T-helper 1 cell treated with Interleukin-12 subunit alpha and Interleukin-12 subunit beta and Interleukin-4 antibody, amounts not matched to agents 30 μg/mL and 1 μg/mL, for 36 hours (primary cell): ENCODE results near the gene FIZ1.

Experiments used
- H3K27ac Mint-ChIP-seq: one replicate; pipeline ENCODE4 v1.8.0; 2021; ENCODE audit warnings: mild to moderate bottlenecking, mixed read lengths
- H3K27me3 Mint-ChIP-seq: one replicate; pipeline ENCODE4 v1.8.0; 2021; ENCODE audit warnings: low read depth, mixed read lengths
- H3K36me3 Mint-ChIP-seq: one replicate; pipeline ENCODE4 v1.8.0; 2021; ENCODE audit warnings: low read depth, mixed read lengths
- H3K4me1 Mint-ChIP-seq: one replicate; pipeline ENCODE4 v1.8.0; 2021; ENCODE audit warnings: low read depth, mixed read lengths
- H3K4me3 Mint-ChIP-seq: one replicate; pipeline ENCODE4 v1.8.0; 2021; ENCODE audit warnings: mild to moderate bottlenecking, moderate library complexity, mixed read lengths
- H3K9me3 Mint-ChIP-seq: one replicate; pipeline ENCODE4 v1.8.0; 2021; ENCODE audit warnings: mixed read lengths

The FIZ1 gene

GRCh38 chr19:55640577-55641425 is 41.5 kb upstream of the FIZ1 start, which contains the start of gene ZNF580:
ZNF580 (plus strand) TSS chr19:55641002; CDS start chr19:55642509, 1,507 bp downstream.
- Mint-ChIP-seq H3K9me3 (no peaks in the 10 kb centered on the region), H3K27me3 (no peaks in the 10 kb centered on the region), H3K4me3 (peak within 1 kb of the TSS; percentile 94), H3K4me1 (peaks cover 46% of the 10 kb centered on the region), H3K36me3 (peaks cover 14% of the 10 kb centered on the region), H3K27ac (peak within 1 kb of the TSS; percentile 95)

- H3K4me3 Mint-ChIP-seq: peak overlapping the region; percentile 66
- H3K27ac Mint-ChIP-seq: peak overlapping the region; percentile 86
- H3K9me3 Mint-ChIP-seq: no peaks in the 10 kb centered on the region
- no peaks in the 10 kb centered on the region for H3K27me3 Mint-ChIP-seq
- peaks cover 47% of the 10 kb centered on the region for H3K4me1 Mint-ChIP-seq
- peaks cover 15% of the 10 kb centered on the region for H3K36me3 Mint-ChIP-seq
Observed at GRCh38 chr19:55640043-55640576, 40.8 kb upstream of the FIZ1 start.

- Mint-ChIP-seq H3K27ac (peak overlapping the region; percentile 77), H3K4me3 (peak overlapping the region; percentile 64), H3K4me1 (peaks cover 49% of the 10 kb centered on the region), H3K27me3 (no peaks in the 10 kb centered on the region), H3K36me3 (peaks cover 19% of the 10 kb centered on the region), H3K9me3 (no peaks in the 10 kb centered on the region)
Observed at GRCh38 chr19:55638864-55639359, 39.6 kb upstream of the FIZ1 start.

- H3K9me3 Mint-ChIP-seq: no peaks in the 10 kb centered on the region
- H3K4me3 Mint-ChIP-seq: no peak overlapping the region
- H3K27ac Mint-ChIP-seq: no peak overlapping the region
- peaks cover 43% of the 10 kb centered on the region for H3K4me1 Mint-ChIP-seq
- no peaks in the 10 kb centered on the region for H3K27me3 Mint-ChIP-seq
- peaks cover 19% of the 10 kb centered on the region for H3K36me3 Mint-ChIP-seq
Observed at GRCh38 chr19:55637534-55637933, 38.2 kb upstream of the FIZ1 start.

GRCh38 chr19:55636723-55637122 is 37.4 kb upstream of the FIZ1 start:
- H3K4me3 Mint-ChIP-seq: peak overlapping the region; percentile 100
- peak overlapping the region; percentile 100 for H3K27ac Mint-ChIP-seq
- no peaks in the 10 kb centered on the region for H3K9me3 Mint-ChIP-seq
- H3K27me3 Mint-ChIP-seq: no peaks in the 10 kb centered on the region
- H3K36me3 Mint-ChIP-seq: peaks cover 19% of the 10 kb centered on the region
- H3K4me1 Mint-ChIP-seq: peaks cover 46% of the 10 kb centered on the region

GRCh38 chr19:55635856-55636440 is 36.6 kb upstream of the FIZ1 start:
- Mint-ChIP-seq H3K4me3 (peak overlapping the region; percentile 100), H3K27ac (peak overlapping the region; percentile 100), H3K36me3 (peaks cover 19% of the 10 kb centered on the region), H3K9me3 (no peaks in the 10 kb centered on the region), H3K27me3 (no peaks in the 10 kb centered on the region), H3K4me1 (peaks cover 46% of the 10 kb centered on the region)

GRCh38 chr19:55635334-55635717 is 36.0 kb upstream of the FIZ1 start:
- H3K27ac Mint-ChIP-seq: peak overlapping the region; percentile 100
- H3K36me3 Mint-ChIP-seq: peaks cover 19% of the 10 kb centered on the region
- H3K4me1 Mint-ChIP-seq: peaks cover 43% of the 10 kb centered on the region
- H3K4me3 Mint-ChIP-seq: peak overlapping the region; percentile 100
- H3K27me3 Mint-ChIP-seq: no peaks in the 10 kb centered on the region
- no peaks in the 10 kb centered on the region for H3K9me3 Mint-ChIP-seq

GRCh38 chr19:55633861-55634260 is 34.5 kb upstream of the FIZ1 start:
- H3K27ac Mint-ChIP-seq: no peak overlapping the region
- H3K9me3 Mint-ChIP-seq: no peaks in the 10 kb centered on the region
- H3K4me1 Mint-ChIP-seq: peaks cover 37% of the 10 kb centered on the region
- peaks cover 16% of the 10 kb centered on the region for H3K36me3 Mint-ChIP-seq
- H3K4me3 Mint-ChIP-seq: no peak overlapping the region
- H3K27me3 Mint-ChIP-seq: no peaks in the 10 kb centered on the region

GRCh38 chr19:55632463-55632834 is 33.1 kb upstream of the FIZ1 start:
- peak overlapping the region; percentile 42 for H3K27ac Mint-ChIP-seq

GRCh38 chr19:55626350-55626749 is 27.0 kb upstream of the FIZ1 start:
- H3K36me3 Mint-ChIP-seq: peaks cover 3% of the 10 kb centered on the region
- H3K27ac Mint-ChIP-seq: peak overlapping the region; percentile 90
- H3K4me1 Mint-ChIP-seq: peaks cover 34% of the 10 kb centered on the region
- peaks cover 5% of the 10 kb centered on the region for H3K27me3 Mint-ChIP-seq
- no peaks in the 10 kb centered on the region for H3K9me3 Mint-ChIP-seq
- peak overlapping the region; percentile 75 for H3K4me3 Mint-ChIP-seq

More at GRCh38 chr19:55632463-55632834, 33.1 kb upstream of the FIZ1 start:
- H3K27me3 Mint-ChIP-seq: peaks cover 5% of the 10 kb centered on the region
- H3K9me3 Mint-ChIP-seq: no peaks in the 10 kb centered on the region
- H3K36me3 Mint-ChIP-seq: peaks cover 16% of the 10 kb centered on the region
- peaks cover 37% of the 10 kb centered on the region for H3K4me1 Mint-ChIP-seq
- no peak overlapping the region for H3K4me3 Mint-ChIP-seq

GRCh38 chr19:55625004-55625326 is 25.6 kb upstream of the FIZ1 start:
- H3K4me3 Mint-ChIP-seq: peak overlapping the region; percentile 91
- H3K27me3 Mint-ChIP-seq: peaks cover 5% of the 10 kb centered on the region
- peaks cover 38% of the 10 kb centered on the region for H3K4me1 Mint-ChIP-seq
- peak overlapping the region; percentile 97 for H3K27ac Mint-ChIP-seq
- H3K36me3 Mint-ChIP-seq: peaks cover 10% of the 10 kb centered on the region
- H3K9me3 Mint-ChIP-seq: no peaks in the 10 kb centered on the region

GRCh38 chr19:55624109-55625003 is 25.0 kb upstream of the FIZ1 start, which contains the start of gene ZNF784:
ZNF784 (minus strand) TSS chr19:55624566; CDS start chr19:55624561, 5 bp downstream.
- Mint-ChIP-seq H3K4me1 (peaks cover 38% of the 10 kb centered on the region), H3K4me3 (peak within 1 kb of the TSS; percentile 91), H3K36me3 (peaks cover 12% of the 10 kb centered on the region), H3K27me3 (peaks cover 5% of the 10 kb centered on the region), H3K27ac (peak within 1 kb of the TSS; percentile 97), H3K9me3 (no peaks in the 10 kb centered on the region)

GRCh38 chr19:55623561-55623960 is 24.2 kb upstream of the FIZ1 start:
- Mint-ChIP-seq H3K36me3 (peaks cover 13% of the 10 kb centered on the region), H3K27me3 (peaks cover 5% of the 10 kb centered on the region), H3K9me3 (no peaks in the 10 kb centered on the region), H3K4me1 (peaks cover 38% of the 10 kb centered on the region), H3K27ac (no peak overlapping the region), H3K4me3 (no peak overlapping the region)

- H3K36me3 Mint-ChIP-seq: peaks cover 14% of the 10 kb centered on the region
- peak overlapping the region; percentile 18 for H3K27ac Mint-ChIP-seq
- H3K27me3 Mint-ChIP-seq: peaks cover 4% of the 10 kb centered on the region
- no peak overlapping the region for H3K4me3 Mint-ChIP-seq
- peaks cover 38% of the 10 kb centered on the region for H3K4me1 Mint-ChIP-seq
- no peaks in the 10 kb centered on the region for H3K9me3 Mint-ChIP-seq
Observed at GRCh38 chr19:55623130-55623529, 23.8 kb upstream of the FIZ1 start.
